Erythroblast (primary cell): Measurements from ENCODE around the gene TAF11L5.
"Not testable (repeated sequence)": the region's sequence is repeated elsewhere in the genome, so short reads cannot be mapped to it uniquely, and the experiment has no call there.

Source experiments
- GATA1 ChIP-seq: IDR thresholded peaks from 2 replicates; pipeline ENCODE4 v1.6.1; 2011; ENCODE audit warnings: low read depth, mild to moderate bottlenecking, control low read depth, low read length, moderate library complexity
- POLR2A ChIP-seq: IDR thresholded peaks from 2 replicates; pipeline ENCODE4 v1.6.1; 2011; ENCODE audit warnings: mild to moderate bottlenecking, low read length

DNA sequence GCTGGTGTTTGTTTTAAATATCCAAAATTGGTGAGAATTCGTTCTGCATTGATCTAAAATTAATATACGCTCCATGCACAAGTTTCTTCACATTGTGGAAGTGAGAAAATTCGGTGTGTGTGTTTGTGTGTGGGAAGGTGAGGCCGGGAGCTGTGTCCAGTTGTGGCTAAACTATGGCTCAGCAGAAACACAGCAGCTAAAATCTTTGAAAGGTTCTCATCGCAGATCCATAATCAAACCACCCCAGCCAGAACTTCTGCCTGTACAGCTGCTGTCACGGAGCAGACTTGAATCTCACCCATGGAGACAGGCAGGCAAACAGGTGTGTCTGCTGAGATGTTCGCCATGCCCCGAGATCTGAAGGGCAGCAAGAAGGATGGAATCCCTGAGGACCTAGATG, 27.1 kb upstream of the TAF11L5 start, which contains the start of gene TAF11L2:
- not testable (repeated sequence) for TF ChIP-seq POLR2A, GATA1
